GM13976 (cell line): ENCODE measurements around the gene NAT16.

Experiments used
- DNase-seq: peaks from one replicate; pipeline ENCODE4 v3.0.0; 2012; ENCODE audit warnings: low spot score
- in situ Hi-C: fragments of 300-500 bp; cut with MboI; formaldehyde crosslinking; loops from one replicate; pipeline ENCODE4 v1.12.0; 2022; ENCODE audit warnings: low sequenced_read_pairs, mixed read lengths, inconsistent platforms; ENCODE audit not compliant: unreplicated experiment
- TF ChIP-seq, protein P1 (sequence below): IDR thresholded peaks from 2 replicates; pipeline ENCODE4 v1.5.1; 2012; ENCODE audit warnings: borderline replicate concordance, mild to moderate bottlenecking; ENCODE audit not compliant: insufficient read depth; ENCODE audit errors: extremely low read depth, missing control alignments, control extremely low read depth

Gene NAT16

DNA sequence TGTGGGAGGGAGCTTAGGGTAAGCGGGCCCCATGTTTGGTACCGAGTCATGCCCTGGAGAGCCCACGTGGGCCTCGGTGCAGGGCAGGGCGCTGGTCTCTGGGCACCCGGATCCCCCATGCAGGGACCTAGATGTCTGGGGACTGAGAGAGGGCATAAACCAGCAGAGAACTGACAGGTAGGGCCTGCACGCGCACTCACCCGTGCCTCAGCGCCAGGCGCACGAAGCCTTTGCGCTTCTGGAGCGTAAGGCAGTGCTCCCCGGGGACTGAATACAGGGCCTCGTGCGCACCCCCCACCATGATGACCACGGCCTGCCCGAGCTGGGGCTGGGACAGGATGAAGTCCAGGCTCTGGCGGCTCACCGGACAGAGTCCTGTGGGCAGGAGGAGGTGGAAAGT is 17.9 kb upstream of the NAT16 start:
- DNase-seq, result no peak
- TF ChIP-seq, protein P1, sequence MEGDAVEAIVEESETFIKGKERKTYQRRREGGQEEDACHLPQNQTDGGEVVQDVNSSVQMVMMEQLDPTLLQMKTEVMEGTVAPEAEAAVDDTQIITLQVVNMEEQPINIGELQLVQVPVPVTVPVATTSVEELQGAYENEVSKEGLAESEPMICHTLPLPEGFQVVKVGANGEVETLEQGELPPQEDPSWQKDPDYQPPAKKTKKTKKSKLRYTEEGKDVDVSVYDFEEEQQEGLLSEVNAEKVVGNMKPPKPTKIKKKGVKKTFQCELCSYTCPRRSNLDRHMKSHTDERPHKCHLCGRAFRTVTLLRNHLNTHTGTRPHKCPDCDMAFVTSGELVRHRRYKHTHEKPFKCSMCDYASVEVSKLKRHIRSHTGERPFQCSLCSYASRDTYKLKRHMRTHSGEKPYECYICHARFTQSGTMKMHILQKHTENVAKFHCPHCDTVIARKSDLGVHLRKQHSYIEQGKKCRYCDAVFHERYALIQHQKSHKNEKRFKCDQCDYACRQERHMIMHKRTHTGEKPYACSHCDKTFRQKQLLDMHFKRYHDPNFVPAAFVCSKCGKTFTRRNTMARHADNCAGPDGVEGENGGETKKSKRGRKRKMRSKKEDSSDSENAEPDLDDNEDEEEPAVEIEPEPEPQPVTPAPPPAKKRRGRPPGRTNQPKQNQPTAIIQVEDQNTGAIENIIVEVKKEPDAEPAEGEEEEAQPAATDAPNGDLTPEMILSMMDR, result no peak
- in situ Hi-C loops, result loop anchor here (10.0 kb wide), 1 partner anchor 53 kb away; no protein-coding TSS in a partner anchor

DNA sequence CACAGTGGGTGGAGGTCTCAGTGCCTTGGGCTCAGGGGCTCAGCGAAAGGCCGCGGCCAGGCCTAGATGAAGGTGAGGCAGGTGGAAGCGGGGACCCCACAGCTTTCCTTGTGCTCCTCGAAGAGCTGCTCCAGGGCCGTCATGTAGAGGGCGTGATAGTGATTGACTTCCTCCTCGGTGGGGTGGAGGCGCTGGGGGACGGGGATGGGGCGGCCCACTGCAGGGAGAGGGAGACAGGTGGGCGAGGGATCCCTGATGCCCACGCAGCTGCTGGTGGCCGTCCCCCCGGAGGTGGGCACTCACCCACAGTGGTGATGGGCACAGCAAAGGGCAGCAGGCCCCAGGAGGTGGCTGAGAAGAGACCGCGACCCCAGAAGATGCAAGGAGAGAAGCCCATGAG is 15.8 kb upstream of the NAT16 start:
- TF ChIP-seq, protein P1, result no peak
- no peak for DNase-seq
- in situ Hi-C loops, result loop anchor here (10.0 kb wide), 1 partner anchor 51 kb away; no protein-coding TSS in a partner anchor

DNA sequence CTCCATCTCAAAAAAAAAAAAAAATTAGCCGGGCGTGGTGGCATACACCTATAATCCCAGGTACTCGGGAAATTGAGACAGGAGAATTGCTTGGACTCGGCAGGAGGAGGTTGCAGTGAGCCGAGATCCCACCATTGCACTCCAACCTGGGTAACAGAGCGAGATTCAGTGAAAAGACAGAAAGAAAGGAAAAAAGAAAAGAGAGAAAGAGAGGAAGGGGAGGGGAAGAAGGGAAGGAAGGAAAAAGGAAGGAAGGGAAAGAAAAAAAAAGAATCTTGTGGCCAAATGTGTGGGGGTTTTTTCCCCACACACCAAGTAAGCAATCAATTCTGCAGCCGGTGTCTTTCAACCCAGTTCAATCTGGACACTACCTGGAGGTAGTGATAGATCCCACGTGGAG is 9.0 kb upstream of the NAT16 start:
- in situ Hi-C loops, result no loop called here
- TF ChIP-seq, protein P1, result no peak
- no peak for DNase-seq

DNA sequence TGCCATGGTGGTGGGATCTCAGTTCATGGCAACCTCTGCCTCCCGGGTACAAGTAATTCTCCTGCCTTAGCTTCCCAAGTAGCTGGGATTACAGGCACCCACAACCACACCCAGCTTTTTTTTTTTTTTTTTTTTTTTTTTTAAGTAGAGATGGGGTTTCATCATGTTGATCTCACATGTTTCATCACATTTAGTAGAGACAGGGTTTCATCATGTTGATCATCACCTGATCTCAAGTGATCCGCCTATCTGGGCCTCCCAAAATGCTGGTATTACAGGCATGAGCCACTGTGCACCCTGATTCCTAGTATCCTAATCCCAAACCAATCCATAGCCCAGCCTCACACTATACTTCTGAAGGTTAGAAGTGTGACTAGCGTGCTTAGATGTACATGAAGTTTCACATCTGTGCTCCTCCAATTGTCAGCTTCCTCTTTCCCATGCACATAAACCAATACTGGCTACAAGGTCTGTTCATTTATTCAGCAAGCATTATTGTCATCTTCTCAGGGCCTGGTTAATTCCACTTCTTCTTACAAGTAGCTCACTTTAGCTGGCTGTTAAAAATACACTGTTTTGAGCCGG is 6.8 kb upstream of the NAT16 start:
- in situ Hi-C loops, result no loop called here
- TF ChIP-seq, protein P1, result no peak
- DNase-seq, result no peak

DNA sequence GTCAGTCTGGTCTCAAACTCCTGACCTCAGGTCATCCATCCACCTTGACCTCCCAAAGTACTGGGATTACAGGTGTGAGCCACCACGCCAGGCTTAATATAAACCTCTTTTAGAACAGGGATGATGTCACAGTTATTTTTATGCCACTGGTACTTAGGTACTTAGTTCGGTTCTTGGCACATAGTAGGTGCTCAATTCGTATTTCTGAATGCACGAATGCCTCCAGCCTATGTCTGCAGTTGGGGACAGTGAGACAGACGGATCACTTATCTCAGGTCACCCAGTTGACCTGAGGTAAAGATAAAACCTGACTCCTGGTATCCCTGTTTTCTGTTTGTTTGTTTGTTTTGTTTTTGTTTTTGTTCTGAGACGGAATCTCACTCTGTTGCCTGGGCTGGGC is 6.1 kb upstream of the NAT16 start:
- TF ChIP-seq, protein P1, result no peak
- DNase-seq, result no peak
- in situ Hi-C loops, result no loop called here

DNA sequence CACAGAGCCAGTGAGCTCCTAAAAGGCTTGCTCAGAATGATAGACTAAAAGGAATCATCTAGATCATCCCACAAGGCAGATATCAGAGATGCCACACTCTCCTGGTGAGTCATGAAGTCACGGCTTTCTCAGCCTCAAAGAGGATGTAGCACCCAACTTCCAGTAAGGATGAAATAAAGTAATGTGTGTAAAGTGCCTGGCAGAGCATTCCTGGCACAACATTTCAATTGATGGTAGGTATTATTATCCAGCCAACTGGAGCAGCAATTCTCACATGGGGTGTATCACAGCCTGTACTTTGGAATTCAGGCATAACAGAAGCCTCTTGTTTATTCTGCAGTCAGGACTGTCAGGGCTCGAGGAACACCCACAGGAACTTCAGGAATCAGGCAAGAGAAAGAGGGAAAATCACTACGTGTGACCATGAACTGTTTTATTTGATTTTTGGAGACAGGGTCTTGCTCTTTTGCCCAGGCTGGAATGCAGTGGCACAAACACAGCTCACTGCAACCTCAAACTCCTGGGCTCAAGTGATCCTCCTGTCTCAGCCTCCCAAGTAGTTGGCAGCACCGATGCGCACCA is 5.3 kb upstream of the NAT16 start:
- in situ Hi-C loops, result no loop called here
- TF ChIP-seq, protein P1, result no peak
- no peak for DNase-seq
